ENCODE data around the gene HKDC1.
"Not testable (repeated sequence)": the region's sequence is repeated elsewhere in the genome, so short reads cannot be mapped to it uniquely, and the experiment has no call there.

HKDC1 gene

DNA sequence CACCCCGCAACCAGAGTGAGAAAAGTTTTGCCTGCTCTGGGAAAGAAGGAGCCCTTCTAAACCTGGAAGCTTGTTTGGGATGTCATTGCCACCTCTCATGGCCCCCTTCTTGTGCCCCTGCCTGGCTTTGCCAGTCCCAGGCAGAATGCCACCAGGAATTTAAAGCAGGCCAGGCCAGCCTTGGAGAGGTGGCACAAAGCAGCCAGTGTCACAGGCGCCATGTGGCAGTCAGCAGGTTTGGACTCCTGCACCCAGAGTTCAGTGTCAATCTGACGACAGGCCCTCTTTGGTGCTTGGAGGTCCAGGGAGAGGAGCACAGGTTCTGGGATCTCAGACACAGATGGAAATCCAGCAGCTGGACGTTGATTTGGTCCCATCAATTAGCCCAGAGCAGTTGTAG is 70.9 kb downstream of the HKDC1 start:
- FAIRE-seq (no peak), DNase-seq (ENCODE audit: insufficient read length, low spot score) (no peak)
- TF ChIP-seq, protein P1, sequence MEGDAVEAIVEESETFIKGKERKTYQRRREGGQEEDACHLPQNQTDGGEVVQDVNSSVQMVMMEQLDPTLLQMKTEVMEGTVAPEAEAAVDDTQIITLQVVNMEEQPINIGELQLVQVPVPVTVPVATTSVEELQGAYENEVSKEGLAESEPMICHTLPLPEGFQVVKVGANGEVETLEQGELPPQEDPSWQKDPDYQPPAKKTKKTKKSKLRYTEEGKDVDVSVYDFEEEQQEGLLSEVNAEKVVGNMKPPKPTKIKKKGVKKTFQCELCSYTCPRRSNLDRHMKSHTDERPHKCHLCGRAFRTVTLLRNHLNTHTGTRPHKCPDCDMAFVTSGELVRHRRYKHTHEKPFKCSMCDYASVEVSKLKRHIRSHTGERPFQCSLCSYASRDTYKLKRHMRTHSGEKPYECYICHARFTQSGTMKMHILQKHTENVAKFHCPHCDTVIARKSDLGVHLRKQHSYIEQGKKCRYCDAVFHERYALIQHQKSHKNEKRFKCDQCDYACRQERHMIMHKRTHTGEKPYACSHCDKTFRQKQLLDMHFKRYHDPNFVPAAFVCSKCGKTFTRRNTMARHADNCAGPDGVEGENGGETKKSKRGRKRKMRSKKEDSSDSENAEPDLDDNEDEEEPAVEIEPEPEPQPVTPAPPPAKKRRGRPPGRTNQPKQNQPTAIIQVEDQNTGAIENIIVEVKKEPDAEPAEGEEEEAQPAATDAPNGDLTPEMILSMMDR (IDR thresholded peaks at IDR 0.05; ENCODE audit: insufficient read depth, missing control alignments): no peak

DNA sequence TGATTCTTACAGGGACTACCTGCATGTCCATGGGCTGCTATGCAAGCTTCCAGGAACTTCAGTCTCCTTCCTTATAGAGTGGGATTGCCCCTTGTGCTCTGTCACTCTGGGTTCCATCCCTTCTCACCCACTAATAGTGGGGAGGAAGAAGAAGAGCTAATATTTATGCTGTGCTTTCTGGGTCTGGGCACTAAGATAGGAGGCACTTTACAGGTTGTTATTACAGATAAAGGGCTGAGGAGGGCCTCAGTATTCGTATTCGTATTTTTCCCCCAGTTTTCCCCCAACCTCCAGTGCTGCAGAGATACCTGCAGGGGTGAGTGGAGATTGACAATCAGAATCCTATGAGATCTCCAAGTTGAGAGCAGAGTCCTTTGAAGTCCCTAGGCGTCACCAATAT is 72.3 kb downstream of the HKDC1 start:
- TF ChIP-seq, protein P1 (IDR thresholded peaks at IDR 0.05; ENCODE audit: insufficient read depth, missing control alignments): no peak
- no peak for FAIRE-seq
- DNase-seq (ENCODE audit: insufficient read length, low spot score): no peak

DNA sequence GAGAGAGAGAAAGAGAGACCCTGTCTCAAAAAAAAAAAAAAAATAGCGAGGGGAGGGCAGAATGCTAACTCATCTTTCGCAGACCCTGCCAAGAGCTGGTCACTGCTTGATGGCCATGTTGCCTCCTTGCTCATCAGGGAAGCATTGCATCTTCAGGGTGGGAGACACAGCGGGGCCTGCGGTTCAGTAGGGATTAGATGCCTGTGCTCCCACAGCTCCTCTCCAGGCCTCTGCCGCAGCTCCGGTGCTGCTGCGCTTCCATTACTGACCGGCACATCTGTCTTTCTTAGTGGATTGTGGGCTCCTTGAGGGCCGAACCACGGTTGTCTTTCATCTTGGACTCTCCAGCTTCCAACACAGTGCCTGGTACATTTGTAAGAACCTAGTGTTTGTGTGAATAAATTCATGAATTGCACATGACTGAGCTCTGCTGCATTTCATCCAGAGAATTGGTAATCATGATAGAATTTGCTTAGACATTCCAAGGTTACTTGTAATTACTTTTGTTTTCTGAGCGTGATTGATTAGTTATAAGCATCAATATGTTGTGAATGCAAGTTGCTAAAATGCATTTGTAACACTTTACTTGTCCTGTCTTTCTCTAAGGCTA is 75.0 kb downstream of the HKDC1 start:
- FAIRE-seq (no peak), DNase-seq (ENCODE audit: insufficient read length, low spot score) (no peak)
- TF ChIP-seq, protein P1 (IDR thresholded peaks at IDR 0.05; ENCODE audit: insufficient read depth, missing control alignments): no peak

DNA sequence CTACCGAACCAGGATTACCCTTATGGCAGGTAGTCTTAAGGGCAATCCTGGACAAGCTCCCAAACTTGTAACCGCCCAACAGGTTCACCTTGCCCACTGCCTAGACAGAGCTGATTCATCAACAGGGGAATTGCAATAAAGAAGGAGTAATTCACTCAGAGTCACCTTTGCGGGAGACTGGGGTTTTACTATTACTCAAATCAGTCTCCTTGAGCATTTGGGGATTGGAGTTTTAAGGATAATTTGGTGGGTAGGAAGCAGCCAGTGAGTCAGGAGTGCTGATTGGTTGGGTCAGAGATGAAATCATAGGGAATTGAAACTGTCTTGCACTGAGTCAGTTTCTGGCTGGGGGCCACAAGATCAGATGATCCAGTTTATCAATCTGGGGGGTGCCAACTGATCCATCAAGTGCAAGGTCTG is 83.5 kb downstream of the HKDC1 start:
- DNase-seq (ENCODE audit: insufficient read length, low spot score) (no peak), FAIRE-seq (no peak)
- TF ChIP-seq, protein P1 (IDR thresholded peaks at IDR 0.05; ENCODE audit: insufficient read depth, missing control alignments): no peak

DNA sequence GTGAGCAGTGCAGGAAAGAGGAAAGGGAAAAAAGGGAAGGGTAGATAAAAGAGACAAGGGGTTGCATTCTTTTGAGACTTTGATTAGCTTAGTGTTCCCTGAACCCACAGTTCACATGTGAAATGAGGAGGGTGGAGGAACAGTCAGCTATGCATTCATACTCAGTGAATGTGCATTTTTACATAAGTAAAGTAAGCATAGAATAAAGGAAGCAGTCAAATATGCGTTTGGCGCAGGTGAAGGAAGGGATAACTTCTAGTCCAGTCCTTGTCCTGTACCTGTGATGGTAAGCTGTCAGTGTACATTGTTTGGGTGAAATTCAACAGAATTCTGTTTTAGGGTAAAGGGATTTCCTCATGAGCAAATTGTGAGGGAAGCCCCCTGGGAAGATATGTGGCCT is 86.3 kb downstream of the HKDC1 start:
- no peak for FAIRE-seq
- TF ChIP-seq, protein P1 (IDR thresholded peaks at IDR 0.05; ENCODE audit: insufficient read depth, missing control alignments): no peak
- no peak for DNase-seq (ENCODE audit: insufficient read length, low spot score)

DNA sequence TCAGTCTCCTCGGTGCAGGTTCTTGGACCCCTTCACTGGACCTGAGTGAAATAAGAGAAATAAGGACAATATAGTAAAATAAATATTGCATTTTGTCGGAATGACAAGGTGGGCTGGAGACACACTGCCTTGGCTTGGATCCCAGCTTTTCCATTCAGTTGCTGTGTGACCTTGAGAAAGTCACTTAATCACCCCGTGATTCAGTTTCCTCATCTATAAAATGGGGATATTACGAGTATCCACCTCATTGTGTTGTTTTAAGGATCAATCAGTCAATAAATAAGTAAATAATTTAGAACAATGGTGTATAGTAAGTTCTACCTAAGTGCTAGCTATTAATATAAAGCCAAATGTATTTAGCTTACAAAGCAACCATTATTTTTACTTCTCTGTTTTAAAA is 87.3 kb downstream of the HKDC1 start:
- no peak for FAIRE-seq
- DNase-seq (ENCODE audit: insufficient read length, low spot score): no peak
- TF ChIP-seq, protein P1 (IDR thresholded peaks at IDR 0.05; ENCODE audit: insufficient read depth, missing control alignments): no peak

DNA sequence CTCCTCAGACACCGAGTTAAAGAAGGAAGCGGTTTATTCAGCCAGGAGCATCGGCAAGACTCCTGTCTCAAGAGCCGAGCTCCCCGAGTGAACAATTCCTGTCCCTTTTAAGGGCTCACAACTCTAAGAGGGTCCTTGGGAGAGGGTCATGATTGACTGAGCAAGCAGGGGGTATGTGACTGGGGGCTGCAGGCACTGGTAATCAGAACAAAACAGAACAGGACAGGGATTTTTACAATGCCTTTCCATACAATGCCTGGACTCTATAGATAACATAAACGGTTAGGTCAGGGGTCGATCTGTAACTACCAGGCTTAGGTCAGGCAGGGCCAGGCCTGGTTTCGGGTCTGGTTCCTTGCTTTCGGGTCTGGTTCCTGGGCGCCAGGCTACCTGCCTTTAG is 88.2 kb downstream of the HKDC1 start:
- not testable (repeated sequence) for DNase-seq (ENCODE audit: insufficient read length, low spot score)

DNA sequence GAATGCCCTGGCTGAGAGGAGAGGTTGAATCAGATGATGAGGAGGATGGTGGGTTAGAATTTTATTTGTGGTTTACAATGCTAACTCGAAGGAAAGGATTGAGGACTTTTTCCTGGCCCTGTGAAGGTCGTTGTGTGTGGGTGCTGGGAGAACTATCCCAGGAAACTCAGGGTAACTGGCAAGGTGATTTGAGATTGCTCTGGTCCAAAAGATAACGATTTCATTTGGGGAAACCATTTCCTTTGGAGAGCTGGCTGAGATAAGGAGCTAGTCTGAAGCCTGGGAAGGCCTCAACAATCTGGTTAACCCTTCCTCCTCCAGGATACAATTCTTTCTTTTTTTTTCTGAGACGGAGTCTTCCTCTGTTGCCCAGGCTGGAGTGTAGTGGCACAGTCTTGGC is 91.2 kb downstream of the HKDC1 start:
- FAIRE-seq (no peak), DNase-seq (ENCODE audit: insufficient read length, low spot score) (no peak)
- TF ChIP-seq, protein P1 (IDR thresholded peaks at IDR 0.05; ENCODE audit: insufficient read depth, missing control alignments): no peak

More for the DNA sequence above, 88.2 kb downstream of the HKDC1 start:
- not testable (repeated sequence) for FAIRE-seq

Measured in D721Med (cell line).